H1 (cell line): ENCODE measurements around the gene BPIFB4. TPM values are rescaled to one million over a fixed set of nuclear protein-coding genes. Genes with fewer than 3 reads are reported as not detected.

Experiments
- CTCF ChIA-PET: fragments of 300-600 bp; sonication (Branson Sonifier 250); formaldehyde crosslinking; loops from one replicate; lab custom pipeline; 2021; ENCODE audit not compliant: partially characterized antibody; lab: Charles Lee
- POLR2A ChIA-PET: fragments of 300-600 bp; sonication (Branson Sonifier 250); formaldehyde crosslinking; loops from one replicate; lab custom pipeline; 2021; ENCODE audit warnings: inconsistent platforms; ENCODE audit not compliant: partially characterized antibody; lab: Charles Lee
- DNase-seq, 2 experiments: peaks; one replicate each; pipeline versions ENCODE4 v3.0.0 to v3.0.0-alpha.2; 2010 to 2022; ENCODE audit warnings: low spot score in 2 of 2, low read depth in 1 of 2, mixed read lengths in 1 of 2
- FAIRE-seq: peaks from 2 replicates; lab custom pipeline; 2011; peaks lifted over from hg19 to GRCh38; lab: Jason Lieb, UNC
- H2AFZ ChIP-seq: 2 replicates; pipeline ENCODE4 v1.8.1; 2012; ENCODE audit warnings: low read length, inconsistent platforms
- H2AK5ac ChIP-seq: 2 replicates; pipeline ENCODE4 v1.6.1; 2013; ENCODE audit warnings: low read depth, low read length
- H2BK120ac ChIP-seq: replicated peaks from 2 replicates; pipeline ENCODE3; 2013; ENCODE audit warnings: low read depth, low read length, inconsistent platforms
- H2BK12ac ChIP-seq: 2 replicates; pipeline ENCODE4 v1.6.1; 2013; ENCODE audit warnings: low read depth, low read length
- H2BK15ac ChIP-seq: 2 replicates; pipeline ENCODE4 v1.6.1; 2013; ENCODE audit warnings: low read length
- H2BK20ac ChIP-seq: 2 replicates; pipeline ENCODE4 v1.6.1; 2013; ENCODE audit warnings: low read length
- H2BK5ac ChIP-seq: 2 replicates; pipeline ENCODE4 v1.6.1; 2013; ENCODE audit warnings: low read depth, low read length
- H3K14ac ChIP-seq: 2 replicates; pipeline ENCODE4 v1.6.1; 2013; ENCODE audit warnings: inconsistent platforms; ENCODE audit not compliant: insufficient read length
- H3K18ac ChIP-seq: 2 replicates; pipeline ENCODE4 v1.6.1; 2013; ENCODE audit warnings: low read length; ENCODE audit errors: extremely low read depth
- H3K23ac ChIP-seq: 2 replicates; pipeline ENCODE4 v1.6.1; 2013; ENCODE audit warnings: inconsistent platforms; ENCODE audit not compliant: insufficient read length
- H3K23me2 ChIP-seq: 2 replicates; pipeline ENCODE4 v1.6.1; 2013; ENCODE audit warnings: low read depth, low read length
- H3K27ac ChIP-seq: 2 replicates; pipeline ENCODE4 v1.6.1; 2011; ENCODE audit warnings: low read depth, low read length, inconsistent platforms
- H3K27me3 ChIP-seq, 4 experiments: replicated peaks in 1 of 4; 1 replicate in 1 of 4; 2 replicates in 3 of 4; pipeline versions ENCODE4 v1.6.1 to v1.8.1; 2011 to 2013; ENCODE audit warnings: low read length in 3 of 4, mild to moderate bottlenecking in 3 of 4, inconsistent platforms in 2 of 4, mixed read lengths in 2 of 4, moderate library complexity in 1 of 4; ENCODE audit not compliant: control insufficient read depth in 3 of 4, insufficient read depth in 3 of 4; ENCODE audit errors: extremely low read depth in 1 of 4
- H3K36me3 ChIP-seq, 4 experiments: 2 replicates each; pipeline versions ENCODE4 v1.6.1 to v1.8.1; 2011 to 2013; ENCODE audit warnings: mild to moderate bottlenecking in 4 of 4, low read length in 3 of 4, moderate library complexity in 2 of 4, control low read depth in 1 of 4, inconsistent platforms in 1 of 4; ENCODE audit not compliant: insufficient read depth in 4 of 4, control insufficient read depth in 2 of 4
- H3K4ac ChIP-seq: replicated peaks from 2 replicates; pipeline ENCODE3; 2013; ENCODE audit warnings: low read length, low read depth, mixed read lengths, inconsistent platforms; ENCODE audit not compliant: insufficient read length
- H3K4me1 ChIP-seq, 4 experiments: replicated peaks in 1 of 4; 1 replicate in 1 of 4; 2 replicates in 3 of 4; pipeline versions ENCODE4 v1.6.1 to v1.8.1; 2011 to 2013; ENCODE audit warnings: low read length in 3 of 4, inconsistent platforms in 2 of 4, mixed read lengths in 1 of 4; ENCODE audit not compliant: insufficient read depth in 4 of 4, control insufficient read depth in 3 of 4
- H3K4me2 ChIP-seq, 2 experiments: 2 replicates each; pipeline versions ENCODE4 v1.6.1 to v1.8.1; 2011 to 2013; ENCODE audit warnings: low read depth in 2 of 2, low read length in 2 of 2, control low read depth in 1 of 2, inconsistent platforms in 1 of 2, mild to moderate bottlenecking in 1 of 2; ENCODE audit not compliant: insufficient read depth in 1 of 2
- H3K4me3 ChIP-seq, 4 experiments: fragments of 200-600, 300-600 bp in 1 of 4; sonication (generic), shearing (Covaris generic), sonication (Bioruptor Twin) in 1 of 4; 2 replicates each; pipeline versions ENCODE4 v1.5.1 to v1.8.1; 2011 to 2016; ENCODE audit warnings: low read length in 4 of 4, low read depth in 3 of 4, control low read depth in 2 of 4, inconsistent platforms in 2 of 4, mild to moderate bottlenecking in 2 of 4, mixed read lengths in 1 of 4, moderate library complexity in 1 of 4; ENCODE audit not compliant: insufficient read depth in 2 of 4; ENCODE audit errors: extremely low read depth in 1 of 4
- H3K56ac ChIP-seq: replicated peaks from 2 replicates; pipeline ENCODE3; 2013; ENCODE audit warnings: low read depth, mild to moderate bottlenecking, mixed read lengths, low read length, inconsistent platforms; ENCODE audit not compliant: insufficient read length
- H3K79me1 ChIP-seq: 2 replicates; pipeline ENCODE4 v1.6.1; 2013; ENCODE audit warnings: low read depth, low read length, control low read depth
- H3K79me2 ChIP-seq, 2 experiments: 2 replicates each; pipeline versions ENCODE4 v1.6.1 to v1.8.1; 2012 to 2013; ENCODE audit warnings: low read length in 2 of 2, mild to moderate bottlenecking in 2 of 2, inconsistent platforms in 1 of 2; ENCODE audit not compliant: insufficient read depth in 2 of 2, control insufficient read depth in 1 of 2
- H3K9ac ChIP-seq, 4 experiments: replicated peaks in 1 of 4; 1 replicate in 1 of 4; 2 replicates in 3 of 4; pipeline versions ENCODE4 v1.6.1 to v1.8.1; 2011 to 2013; ENCODE audit warnings: low read depth in 3 of 4, low read length in 3 of 4, control low read depth in 2 of 4, mild to moderate bottlenecking in 2 of 4, moderate library complexity in 2 of 4, inconsistent platforms in 1 of 4; ENCODE audit errors: extremely low read depth in 1 of 4
- H3K9me3 ChIP-seq, 2 experiments: 2 replicates each; pipeline versions ENCODE4 v1.6.1 to v1.8.1; 2012 to 2013; ENCODE audit warnings: mild to moderate bottlenecking in 2 of 2, moderate library complexity in 2 of 2, control low read depth in 1 of 2, inconsistent platforms in 1 of 2, low read depth in 1 of 2, low read length in 1 of 2, mixed read lengths in 1 of 2; ENCODE audit not compliant: insufficient read depth in 2 of 2
- H4K20me1 ChIP-seq, 2 experiments: replicated peaks in 1 of 2; 2 replicates each; pipeline versions ENCODE3 to v1.8.1; 2011 to 2013; ENCODE audit warnings: inconsistent platforms in 2 of 2, low read length in 2 of 2, mild to moderate bottlenecking in 1 of 2; ENCODE audit not compliant: insufficient read depth in 2 of 2, control insufficient read depth in 1 of 2
- H4K5ac ChIP-seq: 2 replicates; pipeline ENCODE4 v1.6.1; 2013; ENCODE audit warnings: low read length, low read depth, mixed read lengths, inconsistent platforms; ENCODE audit not compliant: insufficient read length
- H4K8ac ChIP-seq: 2 replicates; pipeline ENCODE4 v1.8.0; 2013; ENCODE audit warnings: mild to moderate bottlenecking, moderate library complexity, low read length, inconsistent platforms; ENCODE audit not compliant: insufficient read depth; ENCODE audit errors: extremely low read depth
- H4K91ac ChIP-seq: replicated peaks from 2 replicates; pipeline ENCODE3; 2013; ENCODE audit warnings: low read length, mixed read lengths, inconsistent platforms; ENCODE audit not compliant: insufficient read length
- RNF2 ChIP-seq: fragments of 200-900, 300-1000 bp; sonication (generic); IDR thresholded peaks from 2 replicates; pipeline ENCODE4 v1.7.1; 2016; ENCODE audit warnings: borderline replicate concordance, low read depth, mild to moderate bottlenecking, antibody characterized with exemption, low read length; ENCODE audit not compliant: poor library complexity, severe bottlenecking; ENCODE audit errors: missing control alignments
- RXRA ChIP-seq: IDR thresholded peaks from 2 replicates; pipeline ENCODE4 v1.6.1; 2011; ENCODE audit warnings: low read depth, mild to moderate bottlenecking, low read length, moderate library complexity; ENCODE audit not compliant: insufficient read depth
- SUZ12 ChIP-seq: fragments of 200-600 bp; sonication (generic); IDR thresholded peaks from 2 replicates; pipeline ENCODE4 v1.6.1; 2012; ENCODE audit warnings: mild to moderate bottlenecking, inconsistent platforms, low read length, moderate library complexity, mixed read lengths
- WGBS, 2 experiments: shearing (Covaris generic) in 1 of 2; methylation state at CpG; one replicate each; pipeline versions ENCODE4 v1.1.6 to v1.1.7; 2013 to 2015; ENCODE audit warnings: low lambda C conversion rate in 2 of 2, mixed read lengths in 2 of 2, inconsistent platforms in 1 of 2, low coverage in 1 of 2, missing lambda C conversion rate in 1 of 2; ENCODE audit not compliant: insufficient replicate concordance in 2 of 2, insufficient coverage in 1 of 2, insufficient read length in 1 of 2; ENCODE audit errors: extremely low coverage in 1 of 2, missing lambda C conversion rate in 1 of 2; 5-methylcytosine and 5-hydroxymethylcytosine counted together
- polyA plus RNA-seq, 7 experiments: library from polyadenylated mRNA; depleted of rRNA in 3 of 7; stranded (reverse) in 5 of 7; unstranded in 2 of 7; fragments of >200 nt in 5 of 7; fragments of 200-250 nt in 2 of 7; gene quantifications; 1 replicate in 5 of 7; 2 replicates in 1 of 7; 4 replicates in 1 of 7; pipeline versions ENCODE4 v1.2.1 to v1.2.3, GENCODE V29; 2011 to 2013; ENCODE audit warnings: missing spikeins in 2 of 7, mixed read lengths in 2 of 7
- total RNA-seq: library from RNA; stranded (reverse); fragmentation: NEBNext Ultra II Directional; extraction: Animal tissue kit (Norgen Biotek cat#: 25700); gene quantifications from 2 replicates; pipeline ENCODE4 v1.2.1, GENCODE V29; 2021

The BPIFB4 gene
- total and polyA plus RNA-seq, 2 of the 8 experiments (the other 6 are each of a cell fraction or from before 2014, with no cell fraction given): not detected

GRCh38 chr20:33054791-33055190, 24.7 kb upstream of the BPIFB4 start:
- no peaks in the 10 kb centered on the region for H3K9me3 ChIP-seq
- no peak overlapping the region for H4K8ac ChIP-seq
- H3K23me2 ChIP-seq: no peaks in the 10 kb centered on the region
- H3K4me1 ChIP-seq: peaks cover 0 to 4% (median 2%) of the 10 kb centered on the region in 4 experiments; a peak in 3 of 7 replicates
- H3K27ac ChIP-seq: no peak overlapping the region
- POLR2A ChIA-PET: no interaction called here
- no peak overlapping the region for H2BK15ac ChIP-seq
- no peak overlapping the region for H2BK12ac ChIP-seq
- H3K4me3 ChIP-seq: no peak overlapping the region
- H2AFZ ChIP-seq: no peak overlapping the region
- no peak overlapping the region for H3K14ac ChIP-seq
- H3K9ac ChIP-seq: no peak overlapping the region
- H2BK20ac ChIP-seq: no peak overlapping the region
- H3K4me2 ChIP-seq: no peak overlapping the region
- no peaks in the 10 kb centered on the region for H3K79me1 ChIP-seq
- no peak overlapping the region for H3K56ac ChIP-seq
- 83% methylated on average over 2 of the region's 2 CpGs; no CpG with 5 or more reads in 1 of the 2 experiments for WGBS, 2 experiments
- H4K91ac ChIP-seq: no peak overlapping the region
- CTCF ChIA-PET: interaction anchor here (0.6 to 1.4 kb wide), 5 partner anchors 13 to 557 kb away, joined by 3 read pairs; no protein-coding TSS in a partner anchor
- TF ChIP-seq RXRA (no peak), SUZ12 (no peak), RNF2 (no peak)
- no peak overlapping the region for H3K4ac ChIP-seq
- no peaks in the 10 kb centered on the region for H4K20me1 ChIP-seq
- no peaks in the 10 kb centered on the region for H3K36me3 ChIP-seq
- no peak overlapping the region for H2BK120ac ChIP-seq
- no peak overlapping the region for H2BK5ac ChIP-seq
- no peaks in the 10 kb centered on the region for H3K79me2 ChIP-seq
- no peaks in the 10 kb centered on the region for H3K27me3 ChIP-seq
- H2AK5ac ChIP-seq: no peak overlapping the region
- no peak for DNase-seq
- H3K23ac ChIP-seq: no peak overlapping the region
- H4K5ac ChIP-seq: no peak overlapping the region
- FAIRE-seq: no peak
- no peak overlapping the region for H3K18ac ChIP-seq
